Left cardiac atrium (tissue), 4 donors: ENCODE measurements around the gene SLC35G6. TPM values are rescaled to one million over a fixed set of nuclear protein-coding genes. Genes with fewer than 3 reads are reported as not detected.
"Not testable (repeated sequence)": the region's sequence is repeated elsewhere in the genome, so short reads cannot be mapped to it uniquely, and the experiment has no call there.

Experiments
- ATAC-seq, 2 donors: fragments of 200-7000 bp; cut with Tn5 transposase; one replicate each; pipeline ENCODE4 v1.9.1; 2020; ENCODE audit warnings: mild to moderate bottlenecking in 2 of 2, moderate library complexity in 2 of 2
- DNase-seq: peaks from one replicate; pipeline ENCODE4 v3.0.0-alpha.2; 2020
- intact Hi-C, 2 donors: fragments of 100-400 bp; cut with DNase I; formaldehyde crosslinking; loops; one replicate each; pipeline versions ENCODE4 v1.14.1 to v1.15.1; 2022 to 2023
- total RNA-seq, 2 donors: library from RNA; stranded (reverse); fragmentation: NEBNext Ultra II Directional; extraction: Animal tissue kit (Norgen Biotek cat#: 25700); gene quantifications; one replicate each; pipeline ENCODE4 v1.2.1, GENCODE V29; 2021
- donor health status: DM: no; HTN: yes; CAD: no.
- donor health status: DM: no; HTN: yes; CAD: no; lungs with severe emphysema.
- donor health status: DM: yes; HTN: yes; CAD: no.
- donor health status: Dilated cardiomyopathy.

The SLC35G6 gene
- total RNA-seq, 2 donors from 2014 or later = not detected

DNA sequence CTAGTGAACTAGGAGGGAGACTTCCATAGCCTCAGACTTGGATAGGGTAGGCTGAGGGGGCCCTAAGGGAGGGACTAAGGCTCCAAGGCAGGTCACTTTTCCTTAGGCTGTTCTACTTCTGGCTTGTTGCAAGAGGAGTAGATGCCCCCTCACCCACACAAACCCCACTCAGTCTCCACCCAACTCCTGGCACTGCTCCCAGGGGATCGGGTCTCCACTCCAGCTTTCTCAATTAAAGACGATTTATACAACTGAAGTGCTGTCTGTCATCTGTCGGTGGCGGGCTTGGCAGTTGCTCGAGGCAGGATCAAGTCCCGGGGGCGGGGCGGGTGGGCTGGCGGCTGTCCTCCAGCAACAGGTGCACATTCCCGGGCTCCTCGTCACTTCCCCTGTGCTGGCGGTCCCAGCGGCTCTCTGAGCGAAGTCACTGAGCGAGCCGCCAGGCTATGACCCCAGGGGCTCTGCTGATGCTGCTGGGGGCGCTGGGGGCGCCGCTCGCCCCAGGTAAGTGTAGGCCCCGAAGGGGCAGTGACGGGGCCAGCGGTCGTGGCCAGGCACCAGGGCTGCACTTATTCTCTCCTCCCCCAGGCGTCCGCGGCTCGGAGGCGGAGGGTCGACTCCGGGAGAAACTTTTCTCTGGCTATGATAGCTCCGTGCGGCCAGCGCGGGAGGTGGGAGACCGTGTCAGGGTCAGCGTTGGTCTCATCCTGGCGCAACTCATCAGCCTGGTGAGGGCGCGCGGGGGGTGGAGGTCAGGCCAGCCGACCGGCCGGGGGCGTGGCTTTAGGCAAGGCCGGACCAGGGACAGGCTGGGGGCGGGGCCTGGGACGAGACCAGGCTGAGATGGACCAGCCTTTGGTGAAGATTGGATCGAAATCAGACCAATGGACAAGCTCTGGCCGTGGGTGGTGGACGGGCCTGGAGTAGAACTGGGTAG, 36.3 kb upstream of the SLC35G6 start, which contains the start of gene CHRNB1:
CHRNB1 (plus strand) TSS at position 380 of the 937 bp plus-strand sequence; CDS start at position 447, 67 bp downstream.
- intact Hi-C loops = no loop called here
- DNase-seq (peak; percentile 89), ATAC-seq (peak; percentile 88 to 90)

DNA sequence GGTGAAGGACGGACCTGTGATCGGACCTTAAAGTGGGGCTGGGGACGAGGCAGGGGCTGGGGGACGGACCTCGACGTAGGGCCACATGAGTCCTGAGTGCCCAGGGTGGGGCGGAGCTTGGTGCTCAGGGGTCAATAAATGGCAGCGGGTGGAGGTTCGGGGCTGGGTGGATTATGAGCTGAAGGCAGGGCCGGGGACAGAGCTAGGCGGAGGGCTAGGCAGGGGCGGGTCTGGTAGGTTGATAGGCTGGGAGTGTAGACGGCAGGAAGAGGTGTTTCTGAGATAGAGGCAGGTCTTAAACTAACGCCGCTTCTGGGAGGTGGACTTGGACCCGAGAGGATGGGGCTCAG, 35.7 kb upstream of the SLC35G6 start:
- intact Hi-C loops = no loop called here
- ATAC-seq = peak; percentile 42 to 56
- no peak for DNase-seq

DNA sequence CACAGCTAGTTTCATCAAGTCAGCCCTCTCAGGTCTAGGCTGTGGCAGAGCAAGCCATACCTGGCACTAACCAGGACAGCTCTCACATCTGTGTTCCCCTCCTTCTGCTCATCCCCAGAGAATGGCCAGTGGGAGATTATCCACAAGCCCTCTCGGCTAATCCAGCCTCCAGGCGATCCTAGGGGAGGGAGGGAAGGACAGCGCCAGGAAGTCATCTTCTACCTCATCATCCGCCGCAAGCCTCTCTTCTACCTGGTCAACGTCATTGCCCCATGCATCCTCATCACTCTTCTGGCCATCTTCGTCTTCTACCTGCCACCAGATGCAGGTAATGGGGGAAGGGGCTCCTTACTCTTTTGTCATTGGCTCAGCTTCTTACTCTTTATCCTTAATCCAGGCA, 32.8 kb upstream of the SLC35G6 start:
- DNase-seq = no peak
- ATAC-seq = no peak
- intact Hi-C loops = no loop called here

DNA sequence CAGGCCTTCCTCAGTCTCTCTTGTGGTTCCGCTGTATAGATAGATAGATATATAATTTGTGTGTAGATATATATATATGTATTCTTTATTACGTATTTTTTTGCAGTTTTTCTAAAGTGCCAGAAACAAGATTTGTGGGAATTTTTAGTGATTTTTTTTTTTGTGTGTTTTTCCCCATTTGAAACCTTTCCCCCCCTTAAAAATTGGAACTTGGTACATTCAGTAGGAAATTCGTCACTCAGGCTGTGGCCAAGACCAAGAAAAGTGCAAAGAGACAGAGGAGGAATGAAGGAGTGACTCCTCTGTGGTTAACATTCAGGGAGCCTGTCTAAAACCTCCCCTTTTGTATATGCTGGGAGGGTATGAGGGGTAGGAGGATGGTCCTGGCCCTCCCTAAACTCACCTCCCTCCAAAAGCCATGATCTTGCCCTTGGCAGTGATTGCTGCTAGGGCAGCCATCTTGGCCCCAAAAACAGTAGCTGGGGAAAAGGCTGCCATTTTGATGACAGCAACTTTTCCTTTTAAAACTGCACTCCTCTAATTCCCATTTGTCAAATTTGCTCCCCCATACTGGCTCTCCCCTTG, 21.2 kb upstream of the SLC35G6 start:
- ATAC-seq (no peak), DNase-seq (no peak)
- intact Hi-C loops = no loop called here

DNA sequence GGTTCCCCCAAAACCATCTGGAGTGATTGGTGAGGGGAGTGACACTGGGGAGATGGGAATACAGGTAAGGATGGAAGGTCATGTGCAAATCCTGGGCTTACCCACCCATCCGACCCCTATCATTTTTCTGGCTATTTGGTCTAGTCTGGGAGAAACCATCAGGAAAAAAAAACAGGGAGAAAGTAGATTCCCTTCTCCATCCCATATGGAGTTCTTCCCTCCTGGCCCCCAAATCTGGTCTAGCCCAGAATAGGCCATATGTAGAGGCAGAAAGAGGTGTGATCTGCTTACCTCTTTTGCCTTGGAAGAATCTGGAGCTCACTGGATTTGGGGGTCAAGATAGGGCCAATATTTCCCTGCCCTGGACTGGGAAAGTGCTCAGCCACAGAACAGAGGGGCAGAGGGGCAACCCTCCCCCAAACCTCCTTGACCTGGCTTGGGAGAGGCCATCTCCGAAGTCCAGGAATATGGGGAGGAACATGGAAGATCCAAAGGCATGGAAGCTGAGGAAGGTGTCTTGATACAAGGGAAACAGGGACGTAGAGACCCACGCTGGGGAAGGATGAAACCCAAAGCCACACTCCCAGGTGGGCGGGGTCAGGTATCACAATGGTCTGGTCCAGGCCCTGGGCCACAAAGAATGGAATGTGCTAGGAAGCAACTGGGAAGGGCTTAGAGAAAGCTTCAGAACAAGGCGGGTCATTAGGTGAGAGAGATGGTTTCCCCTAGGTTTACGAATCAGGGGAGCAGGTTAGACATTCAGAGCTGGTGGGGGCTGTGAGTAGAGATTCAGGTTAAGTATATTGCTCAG, 20.2 kb upstream of the SLC35G6 start:
- ATAC-seq (no peak), DNase-seq (no peak)
- intact Hi-C loops = no loop called here

DNA sequence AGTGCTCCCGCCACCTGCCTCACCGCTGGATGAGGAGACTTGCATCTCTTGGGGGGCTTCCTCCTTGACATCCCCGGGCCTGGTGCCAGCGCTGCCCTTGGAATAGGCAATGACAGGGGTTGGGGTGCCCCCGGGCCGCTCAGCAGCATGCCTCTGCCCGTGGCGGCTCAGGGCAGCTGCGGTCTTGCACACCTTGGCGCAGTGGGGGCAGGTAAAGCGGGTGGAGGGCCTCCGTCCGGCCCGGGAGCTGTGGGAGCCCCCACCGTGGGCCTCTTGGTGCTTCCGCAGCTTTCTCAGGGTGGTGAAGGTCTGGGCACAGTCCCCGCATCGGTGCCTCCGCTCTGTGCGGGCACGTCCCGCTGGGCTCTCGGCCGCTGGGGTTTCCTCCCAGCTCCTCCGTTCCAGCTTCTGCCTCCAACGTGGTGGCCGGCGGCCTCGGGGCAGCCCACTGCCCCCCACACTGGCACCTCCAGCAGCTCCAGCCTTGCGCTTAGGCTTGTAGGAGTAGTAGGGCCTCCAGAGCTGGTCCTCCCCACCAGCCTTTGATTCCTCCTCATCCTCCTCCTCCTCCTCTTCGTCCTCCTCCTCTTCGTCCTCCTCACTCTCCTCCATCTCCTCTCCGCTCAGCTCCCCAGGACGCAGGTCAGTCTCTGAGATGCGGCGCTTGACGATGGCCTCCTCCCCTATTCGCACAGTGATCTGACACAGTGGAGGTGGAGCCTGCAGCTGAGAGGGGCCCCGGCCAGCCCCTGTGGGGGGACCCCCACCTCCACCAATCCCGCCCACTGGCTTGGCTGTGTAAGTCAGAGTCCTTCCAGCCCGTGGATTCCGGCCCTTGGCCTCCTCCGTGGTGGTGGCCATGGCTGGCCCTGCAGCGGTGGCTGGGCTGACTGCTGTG, 18.5 kb upstream of the SLC35G6 start:
- no peak for DNase-seq
- no peak for ATAC-seq
- intact Hi-C loops = no loop called here

DNA sequence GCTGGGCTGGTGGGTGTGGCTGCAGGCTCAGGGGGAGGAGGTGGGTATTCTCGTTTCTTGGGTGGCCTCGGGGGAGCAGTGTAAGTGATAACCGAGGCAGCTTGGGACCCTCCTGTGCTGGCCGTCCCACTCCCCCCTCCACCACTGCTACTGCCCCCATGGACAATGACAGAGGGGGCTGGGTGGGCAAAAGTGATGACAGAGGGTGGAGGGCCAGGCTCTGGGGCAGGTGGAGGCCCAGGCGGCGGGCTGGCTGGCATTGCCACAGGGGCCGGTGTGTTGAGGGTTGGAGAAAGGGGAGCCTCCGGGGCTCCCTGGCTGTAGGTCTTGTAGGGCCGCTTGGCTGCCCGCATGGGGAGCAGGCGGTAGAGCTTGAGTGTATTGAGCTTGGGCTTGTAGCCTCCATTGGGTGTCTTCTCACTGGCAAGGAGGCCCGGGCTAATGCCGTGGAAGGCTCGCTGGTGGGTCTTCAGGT, 17.8 kb upstream of the SLC35G6 start:
- ATAC-seq (no peak), DNase-seq (no peak)
- intact Hi-C loops = no loop called here

DNA sequence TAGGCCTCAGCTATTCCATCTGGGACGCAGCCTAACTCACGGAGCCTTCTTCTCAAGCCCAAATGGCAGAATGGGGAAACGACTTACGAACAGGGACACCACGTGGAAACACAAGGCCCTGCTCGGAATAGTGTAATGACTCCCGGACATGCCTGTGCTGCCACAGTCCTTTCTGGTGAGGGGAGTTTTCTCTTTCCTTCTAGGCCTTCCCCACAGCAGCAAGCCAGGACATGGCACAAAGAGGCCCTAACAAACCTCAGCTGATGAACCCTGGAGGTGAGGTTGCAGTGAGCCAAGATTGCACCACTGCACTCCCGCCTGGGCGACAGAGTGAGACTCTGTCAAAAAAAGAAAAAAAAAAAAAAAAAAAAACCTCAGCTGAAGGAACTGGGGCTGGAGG, 17.2 kb upstream of the SLC35G6 start:
- ATAC-seq (no peak), DNase-seq (no peak)
- intact Hi-C loops = no loop called here

DNA sequence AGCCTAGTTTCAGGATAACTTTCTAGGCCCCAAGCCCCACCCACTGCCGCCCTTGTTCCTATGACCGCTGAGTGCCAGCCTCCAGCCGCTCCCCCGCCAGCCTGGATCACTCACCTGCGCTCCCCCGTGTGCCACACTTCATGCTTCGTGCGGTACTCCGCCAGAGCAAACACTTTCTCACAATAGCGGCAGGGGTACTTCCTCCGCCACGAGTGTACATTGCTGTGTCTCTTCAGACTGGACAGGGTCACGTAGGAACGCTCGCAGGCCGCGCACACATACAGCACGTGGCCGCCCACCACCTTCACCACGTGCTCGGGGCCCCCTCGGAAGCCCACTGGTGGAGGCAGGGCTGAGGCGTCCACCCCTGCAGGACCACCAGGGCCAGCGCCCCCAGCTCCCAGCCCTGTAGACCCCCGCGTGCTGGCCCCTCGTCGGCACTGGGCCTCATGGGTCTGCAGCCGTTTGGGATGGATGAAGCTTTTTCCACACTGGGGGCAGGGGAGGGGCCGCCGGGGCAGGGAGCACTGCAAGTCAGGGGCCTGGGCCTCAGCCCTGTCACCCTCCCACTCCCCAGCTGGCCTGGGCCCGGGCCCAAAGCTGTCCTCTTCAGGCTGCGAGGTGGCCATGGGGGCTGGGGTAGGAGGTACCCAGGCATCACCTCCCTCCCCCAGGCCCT, 15.5 kb upstream of the SLC35G6 start:
- intact Hi-C loops = no loop called here
- DNase-seq (no peak), ATAC-seq (no peak)

DNA sequence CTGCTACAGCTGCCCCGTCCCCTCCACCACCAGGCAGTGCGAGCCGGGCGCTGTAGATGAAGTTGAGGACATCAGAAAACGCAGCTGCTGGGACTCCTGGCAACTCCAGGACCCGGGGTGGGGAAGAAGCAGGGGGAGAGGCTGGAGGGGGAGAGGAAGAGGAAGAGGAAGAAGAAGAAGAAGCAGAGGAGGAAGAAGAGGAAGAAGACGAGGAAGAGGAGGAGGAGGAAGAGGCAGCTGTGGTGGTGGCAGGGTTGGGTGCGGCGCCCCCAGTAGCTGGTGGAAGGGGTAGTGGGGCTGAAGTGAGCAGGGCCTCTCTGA, 15.0 kb upstream of the SLC35G6 start:
- ATAC-seq = no peak
- intact Hi-C loops = no loop called here

DNA sequence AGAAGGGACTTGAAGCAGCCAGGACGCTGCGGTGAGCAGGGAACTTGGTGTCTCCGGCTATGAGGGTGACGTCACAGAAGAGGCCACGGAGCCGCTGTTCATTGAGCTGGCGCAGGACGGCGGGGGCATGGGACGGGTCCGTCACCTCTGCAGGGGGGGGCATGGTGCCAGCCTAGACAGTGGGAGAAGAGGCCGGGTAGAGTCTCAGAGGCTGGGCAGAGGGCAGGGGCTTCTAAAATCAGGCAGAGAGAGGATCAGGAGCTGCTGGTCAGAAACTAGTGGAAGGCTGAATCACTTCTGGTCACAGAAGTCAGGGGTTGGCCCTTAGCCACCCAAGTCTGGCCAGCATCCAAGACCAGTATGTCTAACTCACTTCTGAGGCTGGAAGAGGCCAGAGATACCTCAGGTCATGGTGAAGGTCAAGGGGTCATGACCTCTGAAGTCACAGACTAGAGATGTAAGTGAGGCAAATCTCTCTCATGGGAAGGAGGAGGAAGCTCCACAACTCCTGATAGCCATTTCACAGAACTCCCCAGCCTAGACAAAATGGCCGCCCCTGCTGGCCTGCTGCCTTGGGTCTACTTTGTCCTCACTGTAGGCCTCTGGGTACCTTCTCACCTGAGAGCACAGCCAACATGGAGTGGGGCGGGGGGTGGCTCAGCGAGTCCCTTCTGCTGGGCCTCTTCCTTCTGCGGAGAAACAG, 14.5 kb upstream of the SLC35G6 start:
- DNase-seq (peak; percentile 81), ATAC-seq (peak; percentile 36 to 54)
- intact Hi-C loops = no loop called here

More for the DNA sequence above, 15.0 kb upstream of the SLC35G6 start:
- no peak for DNase-seq

DNA sequence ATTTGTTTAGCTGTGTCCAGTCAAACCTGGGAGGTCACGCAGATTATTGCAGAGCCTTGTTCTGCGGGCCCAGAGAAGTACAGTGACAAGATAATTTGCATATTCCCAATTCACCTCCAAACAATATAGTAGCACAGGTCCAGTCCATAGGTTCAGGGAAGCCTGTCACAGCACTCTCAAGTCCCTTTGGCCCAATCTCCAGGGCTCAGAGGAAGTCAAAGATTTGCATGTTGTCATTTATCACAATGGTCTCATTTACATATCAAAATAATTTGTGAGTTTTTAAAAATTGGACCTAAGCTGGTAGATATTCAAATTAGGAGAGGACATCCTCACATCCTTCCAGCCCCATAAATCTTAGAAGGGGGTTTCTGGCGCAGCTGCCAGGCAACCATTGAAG, 13.7 kb upstream of the SLC35G6 start:
- intact Hi-C loops = no loop called here
- no peak for ATAC-seq
- no peak for DNase-seq

DNA sequence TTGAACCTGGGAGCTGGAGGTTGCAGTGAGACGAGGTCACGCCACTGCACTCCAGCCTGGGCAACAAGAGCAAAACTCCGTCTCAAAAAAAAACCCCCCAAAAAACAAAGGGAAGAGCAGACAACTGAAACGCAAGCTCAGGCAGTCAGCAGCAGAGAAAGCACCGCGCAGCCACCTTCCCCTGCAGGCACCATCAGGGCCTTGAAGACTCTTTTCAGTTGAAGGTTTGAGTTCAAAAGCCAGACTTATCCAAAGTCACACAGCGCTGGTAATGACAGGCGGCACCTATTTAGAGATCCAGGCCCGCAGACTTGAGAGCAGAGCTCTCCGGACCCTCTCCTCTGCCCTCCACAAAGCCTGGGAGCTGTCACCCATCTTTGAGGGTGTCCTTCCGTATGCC, 13.0 kb upstream of the SLC35G6 start:
- DNase-seq (no peak), ATAC-seq (no peak)
- intact Hi-C loops = no loop called here

DNA sequence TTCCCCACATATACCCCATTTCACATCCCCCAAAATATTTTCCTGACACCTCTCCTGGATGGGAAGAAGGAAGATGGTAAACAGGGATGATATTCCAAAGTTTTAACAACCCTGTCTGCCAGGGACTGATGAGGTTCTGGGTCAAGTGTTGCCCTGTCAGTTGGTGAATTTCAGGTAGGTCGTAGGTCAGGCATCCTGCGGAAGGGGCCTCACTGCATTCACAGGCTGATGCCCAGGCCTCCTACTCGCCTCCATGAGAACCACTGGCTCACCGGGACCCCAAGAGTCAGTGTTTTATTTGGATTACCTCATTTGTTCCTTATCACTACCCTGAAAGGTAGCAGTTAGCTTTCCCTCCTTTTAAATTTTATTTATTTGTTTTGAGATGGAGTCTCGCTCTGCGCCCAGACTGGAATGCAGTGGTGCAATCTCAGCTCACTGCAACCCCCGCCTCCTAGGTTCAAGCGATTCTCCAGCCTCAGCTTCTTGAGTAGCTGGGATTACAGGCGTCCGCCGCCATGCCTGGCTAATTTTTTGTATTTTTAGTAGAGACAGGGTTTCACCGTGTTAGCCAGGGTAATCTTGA, 12.3 kb upstream of the SLC35G6 start:
- ATAC-seq = no peak
- intact Hi-C loops = no loop called here
- no peak for DNase-seq

DNA sequence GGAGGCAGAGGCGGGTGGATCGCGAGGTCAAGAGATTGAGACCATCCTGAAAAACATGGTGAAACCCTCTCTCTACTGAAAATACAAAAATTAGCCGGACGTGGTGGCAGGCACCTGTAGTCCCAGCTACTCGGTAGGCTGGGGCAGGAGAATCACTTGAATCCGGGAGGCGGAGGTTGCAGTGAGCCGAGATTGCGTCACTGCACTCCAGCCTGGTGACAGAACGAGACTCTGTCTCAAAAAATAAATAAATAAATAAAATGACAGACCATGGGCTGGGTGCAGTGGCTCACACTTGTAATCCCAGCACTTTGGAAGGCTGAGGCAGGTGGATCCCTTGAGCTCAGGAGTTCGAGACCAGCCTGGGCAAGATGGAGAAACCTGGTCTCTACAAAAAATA, 11.4 kb upstream of the SLC35G6 start:
- intact Hi-C loops, ATAC-seq, DNase-seq: not testable (repeated sequence)

DNA sequence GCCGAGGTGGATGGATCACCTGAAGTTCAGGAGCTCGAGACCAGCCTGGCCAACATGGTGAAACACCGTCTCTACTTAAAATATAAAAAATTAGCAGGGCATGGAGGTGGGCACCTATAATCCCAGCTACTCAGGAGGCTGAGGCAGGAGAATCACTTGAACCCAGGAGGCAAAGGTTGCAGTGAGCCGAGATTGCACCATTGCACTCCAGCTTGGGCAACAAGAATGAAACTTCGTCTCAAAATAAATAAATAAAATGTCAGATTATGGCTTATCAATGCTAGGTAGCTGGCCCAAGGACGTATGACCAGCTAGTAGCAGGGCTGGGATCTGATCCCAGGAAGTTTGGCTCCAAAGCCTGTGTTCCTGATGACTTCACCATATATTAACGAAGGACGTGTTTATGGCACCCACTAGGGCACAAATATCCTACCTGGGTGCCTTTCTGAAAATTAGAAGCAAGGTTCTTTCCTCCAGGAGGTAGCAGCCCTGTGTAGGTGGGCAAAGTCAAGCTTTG, 10.7 kb upstream of the SLC35G6 start:
- DNase-seq, intact Hi-C loops, ATAC-seq: not testable (repeated sequence)

DNA sequence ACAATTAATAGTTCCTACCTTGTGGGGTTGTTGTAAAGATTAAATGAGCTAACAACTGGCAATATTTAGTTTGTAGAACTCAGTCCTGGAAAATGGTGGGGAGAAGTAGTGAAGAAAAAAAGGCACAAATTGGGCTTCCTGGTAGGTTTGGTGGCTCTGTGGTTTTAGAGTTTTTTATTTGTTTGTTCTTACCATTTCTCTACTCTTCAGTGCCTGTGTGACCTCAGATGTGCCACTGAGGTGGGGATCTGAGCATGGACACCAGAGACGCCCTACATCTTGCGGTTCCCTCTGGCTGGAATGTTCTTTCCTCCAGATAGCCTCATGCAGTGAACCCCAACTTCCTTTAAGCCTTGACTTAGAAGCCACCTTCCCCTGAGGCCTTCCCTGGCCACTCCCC, 9.5 kb upstream of the SLC35G6 start:
- ATAC-seq (no peak), DNase-seq (no peak)
- intact Hi-C loops = no loop called here
